Suppressor macrophage treated with lipopolysaccharide for 4 hours (primary cell): ENCODE data around the gene OSCP1.

Experiments used
- DNase-seq: peaks from one replicate; pipeline ENCODE4 v3.0.0-alpha.2; 2020

The OSCP1 gene

DNA sequence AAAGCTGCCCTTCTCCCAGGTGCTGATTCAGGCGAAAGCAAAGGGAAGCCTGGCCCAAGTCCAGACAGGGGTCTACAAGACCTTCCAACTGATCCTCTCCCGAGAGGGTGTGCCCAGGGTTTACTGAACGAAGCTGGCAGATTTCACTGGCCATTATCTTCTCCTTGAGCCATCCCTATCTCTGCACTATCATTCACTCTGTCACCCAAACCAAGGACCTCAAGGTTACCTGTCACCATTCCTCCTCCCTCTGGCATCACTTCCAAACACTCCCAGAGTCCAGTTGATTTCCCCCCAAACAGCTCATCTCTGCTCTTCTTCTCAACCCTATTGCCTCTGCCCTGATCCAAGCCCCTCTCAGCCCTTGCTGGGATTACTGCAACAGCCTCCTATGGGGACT is 69.5 kb downstream of the OSCP1 start:
- DNase-seq, result no peak

DNA sequence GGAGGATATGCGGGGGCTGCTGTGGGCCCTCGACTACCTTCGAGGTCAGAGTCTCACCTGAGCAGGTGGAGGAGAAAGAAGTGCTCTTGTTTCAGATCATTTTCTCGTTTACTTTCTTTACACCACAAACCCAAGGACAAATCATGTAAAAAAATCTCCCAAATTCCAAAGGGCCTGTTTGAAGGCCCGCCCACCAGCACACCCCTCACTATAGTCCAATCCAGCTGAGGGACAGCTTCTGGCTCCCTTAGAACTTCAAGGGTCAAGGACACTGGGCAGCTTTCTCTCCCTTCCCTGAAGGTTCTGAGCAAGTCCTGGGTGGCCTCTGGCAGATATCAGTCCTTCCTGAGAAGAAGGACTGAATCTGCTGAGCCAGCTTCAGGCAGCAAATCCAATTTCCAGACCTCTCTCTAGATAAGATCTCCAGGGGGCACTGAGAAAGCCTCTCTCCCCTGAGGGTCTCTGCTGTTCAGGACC is 70.1 kb downstream of the OSCP1 start:
- no peak for DNase-seq

DNA sequence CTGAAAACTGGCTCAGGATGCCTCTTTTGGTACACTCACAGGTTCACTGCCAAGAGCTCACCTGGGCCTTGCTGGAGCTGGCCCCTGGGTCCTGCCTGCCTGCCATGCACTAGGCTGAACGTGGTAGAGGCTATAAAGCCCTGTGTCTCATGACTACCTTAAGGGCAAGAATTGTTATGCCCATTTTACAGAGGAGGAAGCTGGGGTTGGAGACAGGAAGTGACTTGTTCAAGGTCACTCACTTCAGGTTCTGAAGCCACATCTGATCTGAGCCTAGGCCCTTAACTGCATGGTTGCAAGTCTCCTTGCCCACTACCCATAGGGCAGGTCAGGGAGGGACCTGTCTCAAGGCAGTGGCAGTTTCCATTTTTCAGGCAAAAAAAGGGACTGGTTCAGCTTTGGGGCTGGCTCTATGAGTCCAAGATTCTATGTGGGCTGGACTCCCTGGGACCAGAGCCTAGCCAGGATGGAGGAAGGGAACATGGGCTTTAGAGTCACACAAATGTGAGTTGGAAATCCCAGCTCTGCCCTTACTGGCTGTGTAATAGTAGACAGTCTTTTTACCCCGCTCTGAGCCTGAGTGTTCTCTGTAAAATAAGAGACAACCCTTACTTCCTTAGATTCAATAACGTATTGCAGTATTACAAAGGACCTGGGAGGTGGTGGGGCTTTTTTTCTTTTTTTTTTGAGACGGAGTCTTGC is 72.3 kb downstream of the OSCP1 start:
- no peak for DNase-seq

DNA sequence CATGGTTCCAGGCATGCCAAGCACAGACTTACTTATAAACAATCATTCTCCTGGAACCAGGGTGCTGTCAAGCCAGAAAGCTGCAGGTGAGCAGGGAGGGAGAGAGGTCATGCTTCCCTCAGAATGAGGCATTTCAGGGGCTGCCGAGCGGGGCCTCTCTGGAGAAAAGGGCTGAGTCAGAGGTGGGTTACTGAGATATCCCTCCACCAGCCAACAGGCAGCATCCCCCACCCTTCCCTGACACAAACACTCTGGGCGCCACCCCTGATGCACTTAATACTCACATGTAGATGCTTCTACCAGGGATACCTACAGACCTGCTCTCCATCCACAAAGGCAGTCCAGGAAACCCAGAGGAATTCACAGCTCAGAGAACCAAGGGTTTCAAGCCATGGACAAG is 77.6 kb downstream of the OSCP1 start:
- no peak for DNase-seq

DNA sequence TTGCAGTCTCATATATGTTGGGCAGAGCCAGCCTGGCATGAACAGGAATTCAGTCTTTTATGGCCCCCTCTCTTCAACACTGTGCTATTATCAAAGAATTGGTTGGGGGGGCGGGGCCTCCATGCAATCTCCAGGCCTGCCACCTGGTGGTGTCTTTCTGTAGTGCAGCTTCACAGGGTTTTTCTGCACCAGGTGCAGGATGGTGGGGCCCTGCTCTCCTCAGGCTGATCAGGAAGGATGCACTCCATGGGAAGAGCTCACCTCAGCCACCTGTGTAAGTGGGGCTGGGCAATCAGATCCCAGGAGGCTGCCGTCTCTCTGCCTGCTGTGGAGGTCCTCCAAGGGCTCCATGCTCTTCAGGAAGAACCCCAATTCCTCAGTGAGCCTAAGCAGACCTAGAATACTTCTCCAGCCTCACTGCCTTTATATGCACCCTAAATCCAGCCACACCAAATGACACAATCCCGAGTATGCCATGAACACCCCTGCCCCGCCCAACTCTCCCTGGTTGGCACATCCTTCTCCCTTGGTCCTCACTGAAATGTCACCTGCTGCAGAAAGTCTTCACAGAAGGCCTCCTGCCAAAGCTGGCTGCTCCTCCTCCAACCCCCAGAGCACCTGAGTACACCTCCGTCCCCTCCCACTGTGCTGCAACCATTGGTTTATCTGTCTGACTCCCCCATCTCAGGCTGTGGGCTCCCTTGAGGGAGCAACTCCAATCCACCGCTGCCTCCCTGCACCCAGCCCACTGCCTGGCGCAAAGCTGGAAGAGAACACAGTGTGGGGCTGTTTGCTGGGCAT is 81.0 kb downstream of the OSCP1 start:
- DNase-seq, result peak; percentile 78
